ENCODE data around the gene MS4A4E. TPM values are rescaled to one million over a fixed set of nuclear protein-coding genes. Genes with fewer than 3 reads are reported as not detected.

MS4A4E gene
- total RNA-seq, 2 donors from 2014 or later: 1.5 TPM; not detected in 1

DNA sequence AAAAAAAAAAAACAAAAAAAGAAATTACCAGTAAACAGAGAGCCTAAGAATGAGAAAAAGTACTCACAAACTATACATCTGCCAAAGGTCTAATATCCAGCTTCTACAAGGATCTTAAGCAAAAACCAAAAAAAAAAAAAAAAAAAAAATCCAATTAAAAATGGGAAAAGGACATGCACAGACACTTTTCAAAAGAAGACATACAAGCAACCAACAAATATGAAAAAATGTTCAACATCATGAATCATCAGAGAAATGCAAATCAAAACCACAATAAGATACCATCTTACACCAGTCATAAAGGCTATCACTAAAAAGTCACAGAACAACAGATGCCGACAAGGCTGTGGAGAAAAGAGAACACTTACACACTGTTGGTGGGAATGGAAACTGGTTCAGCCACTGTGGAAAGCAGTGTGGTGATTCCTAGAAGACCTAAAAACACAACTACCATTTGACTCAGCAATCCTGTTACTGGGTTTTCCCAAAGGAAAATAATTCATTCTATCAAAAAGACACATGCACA is 78.3 kb downstream of the MS4A4E start:
- intact Hi-C loops (cut with DNase I): no loop called here
- no peak overlapping the region for H3K4me3 ChIP-seq
- H3K27me3 ChIP-seq (replicated peaks; ENCODE audit: insufficient read depth): no peaks in the 10 kb centered on the region
- 59% methylated on average over 1 of the region's 1 CpG for WGBS
- H3K9me3 ChIP-seq: no peaks in the 10 kb centered on the region
- H3K27ac ChIP-seq: no peak overlapping the region
- no peak for DNase-seq (ENCODE audit: low spot score)
- TF ChIP-seq POLR2AphosphoS5 (IDR thresholded peaks at IDR 0.05) (no peak), POLR2A (IDR thresholded peaks at IDR 0.05) (no peak)
- H3K4me1 ChIP-seq (replicated peaks): no peaks in the 10 kb centered on the region
- no peaks in the 10 kb centered on the region for H3K36me3 ChIP-seq

DNA sequence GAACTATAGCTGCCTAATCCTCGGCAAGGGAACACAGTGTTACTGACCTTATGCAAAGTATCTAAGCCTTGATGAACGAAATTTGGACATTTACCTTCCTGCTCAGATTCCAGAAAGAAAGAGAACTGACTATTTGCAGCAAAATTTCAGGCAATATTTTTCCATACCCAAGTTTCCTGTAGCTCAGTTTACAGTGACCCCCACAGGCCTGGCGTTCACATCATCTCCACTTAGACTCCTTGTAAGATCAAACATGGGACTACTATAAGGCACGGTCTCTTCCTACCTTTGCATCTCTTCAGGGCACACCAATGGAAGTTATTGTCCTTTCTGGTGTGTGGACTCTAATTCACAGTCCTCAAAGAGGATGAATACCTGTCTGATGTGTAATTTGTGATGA is 81.2 kb downstream of the MS4A4E start:
- intact Hi-C loops (cut with DNase I): no loop called here
- no peaks in the 10 kb centered on the region for H3K4me1 ChIP-seq (replicated peaks)
- no peaks in the 10 kb centered on the region for H3K36me3 ChIP-seq
- no peak overlapping the region for H3K4me3 ChIP-seq
- H3K27ac ChIP-seq: no peak overlapping the region
- no peaks in the 10 kb centered on the region for H3K9me3 ChIP-seq
- DNase-seq (ENCODE audit: low spot score): no peak
- TF ChIP-seq POLR2A (IDR thresholded peaks at IDR 0.05): no peak
- TF ChIP-seq, protein P1, sequence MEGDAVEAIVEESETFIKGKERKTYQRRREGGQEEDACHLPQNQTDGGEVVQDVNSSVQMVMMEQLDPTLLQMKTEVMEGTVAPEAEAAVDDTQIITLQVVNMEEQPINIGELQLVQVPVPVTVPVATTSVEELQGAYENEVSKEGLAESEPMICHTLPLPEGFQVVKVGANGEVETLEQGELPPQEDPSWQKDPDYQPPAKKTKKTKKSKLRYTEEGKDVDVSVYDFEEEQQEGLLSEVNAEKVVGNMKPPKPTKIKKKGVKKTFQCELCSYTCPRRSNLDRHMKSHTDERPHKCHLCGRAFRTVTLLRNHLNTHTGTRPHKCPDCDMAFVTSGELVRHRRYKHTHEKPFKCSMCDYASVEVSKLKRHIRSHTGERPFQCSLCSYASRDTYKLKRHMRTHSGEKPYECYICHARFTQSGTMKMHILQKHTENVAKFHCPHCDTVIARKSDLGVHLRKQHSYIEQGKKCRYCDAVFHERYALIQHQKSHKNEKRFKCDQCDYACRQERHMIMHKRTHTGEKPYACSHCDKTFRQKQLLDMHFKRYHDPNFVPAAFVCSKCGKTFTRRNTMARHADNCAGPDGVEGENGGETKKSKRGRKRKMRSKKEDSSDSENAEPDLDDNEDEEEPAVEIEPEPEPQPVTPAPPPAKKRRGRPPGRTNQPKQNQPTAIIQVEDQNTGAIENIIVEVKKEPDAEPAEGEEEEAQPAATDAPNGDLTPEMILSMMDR (IDR thresholded peaks at IDR 0.05): no peak
- no peak for TF ChIP-seq POLR2AphosphoS5 (IDR thresholded peaks at IDR 0.05)
- H3K27me3 ChIP-seq (replicated peaks; ENCODE audit: insufficient read depth): no peaks in the 10 kb centered on the region
- 91% methylated on average over 4 of the region's 4 CpGs for WGBS

- no peaks in the 10 kb centered on the region for H3K4me1 ChIP-seq (replicated peaks)
- TF ChIP-seq, protein P1 (IDR thresholded peaks at IDR 0.05): no peak
- H3K9me3 ChIP-seq: no peaks in the 10 kb centered on the region
- intact Hi-C loops (cut with DNase I): no loop called here
- no peak overlapping the region for H3K27ac ChIP-seq
- 74% methylated on average over 2 of the region's 2 CpGs for WGBS
- no peaks in the 10 kb centered on the region for H3K27me3 ChIP-seq (replicated peaks; ENCODE audit: insufficient read depth)
- H3K36me3 ChIP-seq: no peaks in the 10 kb centered on the region
- H3K4me3 ChIP-seq: no peak overlapping the region
- no peak for DNase-seq (ENCODE audit: low spot score)
Measured at GRCh38 chr11:60161107-60161506, 81.8 kb downstream of the MS4A4E start.

DNA sequence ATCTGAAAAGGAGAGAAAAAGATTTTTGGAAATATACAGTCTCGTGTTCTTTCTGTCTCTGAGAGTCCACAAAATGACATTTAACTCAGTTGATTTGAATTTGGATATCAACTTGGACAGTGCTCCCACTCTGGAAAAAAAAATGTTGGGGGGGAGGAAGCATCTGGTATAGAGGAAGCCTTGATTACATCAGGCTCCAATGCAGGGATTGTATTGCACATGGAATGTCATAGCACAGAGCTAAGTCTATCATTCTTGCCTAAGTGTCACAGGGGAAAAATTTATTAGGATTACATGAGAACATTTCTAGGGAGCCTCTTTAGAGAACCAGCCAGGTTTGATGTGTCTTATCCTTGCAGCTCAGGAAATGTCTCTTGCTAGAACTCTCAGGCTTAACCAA is 83.1 kb downstream of the MS4A4E start:
- no peak overlapping the region for H3K27ac ChIP-seq
- H3K27me3 ChIP-seq (replicated peaks; ENCODE audit: insufficient read depth): no peaks in the 10 kb centered on the region
- no peak for DNase-seq (ENCODE audit: low spot score)
- H3K36me3 ChIP-seq: no peaks in the 10 kb centered on the region
- WGBS: 66% methylated on average over 1 of the region's 1 CpG
- no peak for TF ChIP-seq POLR2AphosphoS5 (IDR thresholded peaks at IDR 0.05)
- TF ChIP-seq, protein P1 (IDR thresholded peaks at IDR 0.05): no peak
- TF ChIP-seq POLR2A (IDR thresholded peaks at IDR 0.05): no peak
- H3K4me3 ChIP-seq: no peak overlapping the region
- intact Hi-C loops (cut with DNase I): no loop called here
- H3K9me3 ChIP-seq: no peaks in the 10 kb centered on the region
- H3K4me1 ChIP-seq (replicated peaks): no peaks in the 10 kb centered on the region

DNA sequence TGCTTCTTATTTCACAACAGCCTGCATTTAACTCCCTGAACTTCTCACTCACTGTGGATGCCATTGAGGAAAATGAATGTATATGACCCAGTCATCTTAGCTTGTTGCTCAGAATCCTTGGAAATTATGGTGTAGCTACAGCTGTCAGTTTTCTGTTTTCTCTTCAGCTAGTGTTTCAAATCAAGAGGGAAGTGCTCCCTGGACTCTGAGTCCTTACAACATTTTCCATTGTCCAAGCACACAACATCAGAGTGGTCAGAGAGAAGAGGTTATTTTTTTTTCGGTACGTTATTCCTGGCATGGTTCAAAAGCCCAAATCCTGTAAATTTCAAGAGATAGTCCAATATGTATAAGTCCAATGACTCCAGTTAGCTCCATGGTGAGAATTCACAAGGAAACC is 83.7 kb downstream of the MS4A4E start:
- intact Hi-C loops (cut with DNase I): no loop called here
- Histone ChIP-seq H3K36me3 (no peaks in the 10 kb centered on the region), H3K4me3 (no peak overlapping the region), H3K4me1 (replicated peaks) (no peaks in the 10 kb centered on the region), H3K27me3 (replicated peaks; ENCODE audit: insufficient read depth) (no peaks in the 10 kb centered on the region), H3K27ac (no peak overlapping the region), H3K9me3 (no peaks in the 10 kb centered on the region)
- no peak for DNase-seq (ENCODE audit: low spot score)
- TF ChIP-seq POLR2AphosphoS5 (IDR thresholded peaks at IDR 0.05) (no peak), POLR2A (IDR thresholded peaks at IDR 0.05) (no peak)
- TF ChIP-seq, protein P1 (IDR thresholded peaks at IDR 0.05): no peak
- WGBS: 68% methylated on average over 2 of the region's 2 CpGs

Data from prostate gland (tissue), 2 donors.